Endothelial cell (in vitro differentiated cells): ENCODE measurements around the gene FBXL19. TPM values are rescaled to one million over a fixed set of nuclear protein-coding genes. Genes with fewer than 3 reads are reported as not detected.

Experiments used
- DNase-seq: peaks from one replicate; pipeline ENCODE4 v3.0.0; 2021; ENCODE audit warnings: low spot score
- H3K27ac Mint-ChIP-seq: one replicate; pipeline ENCODE4 v1.8.0; 2021; ENCODE audit warnings: mixed read lengths, inconsistent platforms; ENCODE audit not compliant: unreplicated experiment
- H3K27me3 Mint-ChIP-seq: one replicate; pipeline ENCODE4 v1.8.0; 2021; ENCODE audit warnings: mild to moderate bottlenecking, moderate library complexity, mixed read lengths, inconsistent platforms; ENCODE audit not compliant: unreplicated experiment
- H3K36me3 Mint-ChIP-seq: one replicate; pipeline ENCODE4 v1.8.0; 2021; ENCODE audit warnings: mild to moderate bottlenecking, low read depth, mixed read lengths, inconsistent platforms; ENCODE audit not compliant: unreplicated experiment
- H3K4me1 Mint-ChIP-seq: one replicate; pipeline ENCODE4 v1.8.0; 2021; ENCODE audit warnings: mild to moderate bottlenecking, mixed read lengths, inconsistent platforms; ENCODE audit not compliant: unreplicated experiment
- H3K4me3 Mint-ChIP-seq: one replicate; pipeline ENCODE4 v1.8.0; 2021; ENCODE audit warnings: mild to moderate bottlenecking, mixed read lengths, inconsistent platforms; ENCODE audit not compliant: unreplicated experiment
- H3K9me3 Mint-ChIP-seq: one replicate; pipeline ENCODE4 v1.8.0; 2021; ENCODE audit warnings: mixed read lengths, inconsistent platforms; ENCODE audit not compliant: unreplicated experiment
- total RNA-seq: library from RNA; stranded (reverse); fragmentation: NEBNext Ultra II Directional; extraction: Animal tissue kit (Norgen Biotek cat#: 25700); gene quantifications from one replicate; pipeline ENCODE4 v1.2.1, GENCODE V29; 2021; ENCODE audit not compliant: unreplicated experiment
- TF ChIP-seq, protein P1 (sequence below): fragments of 200-600 bp; sonication (generic); IDR thresholded peaks from one replicate; pipeline ENCODE4 v1.5.0; 2021; ENCODE audit warnings: antibody characterized with exemption; ENCODE audit not compliant: unreplicated experiment

FBXL19 gene
- total RNA-seq, 1 donor from 2014 or later, result 117 TPM

DNA sequence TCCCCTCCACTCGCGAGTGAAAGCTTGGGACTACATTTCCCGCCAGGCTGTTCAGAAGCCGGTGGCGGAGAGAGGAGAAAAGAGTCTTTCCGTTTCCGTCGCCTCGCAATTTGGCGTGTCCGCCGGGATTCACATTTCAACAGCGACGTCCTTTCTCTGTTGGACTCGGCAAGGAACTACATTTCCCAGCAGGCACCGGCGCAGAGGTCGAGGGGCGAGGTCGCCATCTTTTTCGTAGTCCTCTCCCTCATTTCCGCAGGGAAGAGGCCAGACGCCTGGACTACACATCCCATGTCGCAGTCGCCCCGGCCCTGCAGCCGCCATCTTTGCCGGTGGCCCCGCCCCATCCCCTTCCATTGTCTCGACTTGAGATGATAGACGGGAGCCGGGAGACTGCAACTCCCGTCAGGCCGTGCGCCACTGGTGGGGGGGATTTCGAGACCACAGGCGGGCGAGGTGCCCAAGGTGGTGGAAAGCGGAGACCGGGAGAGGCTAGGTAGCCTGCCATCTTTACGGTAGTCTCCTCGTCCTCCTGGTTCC lies 882 bp upstream of the FBXL19 start:
- H3K36me3 Mint-ChIP-seq, result peaks cover 19% of the 10 kb centered on the region
- H3K4me1 Mint-ChIP-seq, result peaks cover 27% of the 10 kb centered on the region
- TF ChIP-seq, protein P1, sequence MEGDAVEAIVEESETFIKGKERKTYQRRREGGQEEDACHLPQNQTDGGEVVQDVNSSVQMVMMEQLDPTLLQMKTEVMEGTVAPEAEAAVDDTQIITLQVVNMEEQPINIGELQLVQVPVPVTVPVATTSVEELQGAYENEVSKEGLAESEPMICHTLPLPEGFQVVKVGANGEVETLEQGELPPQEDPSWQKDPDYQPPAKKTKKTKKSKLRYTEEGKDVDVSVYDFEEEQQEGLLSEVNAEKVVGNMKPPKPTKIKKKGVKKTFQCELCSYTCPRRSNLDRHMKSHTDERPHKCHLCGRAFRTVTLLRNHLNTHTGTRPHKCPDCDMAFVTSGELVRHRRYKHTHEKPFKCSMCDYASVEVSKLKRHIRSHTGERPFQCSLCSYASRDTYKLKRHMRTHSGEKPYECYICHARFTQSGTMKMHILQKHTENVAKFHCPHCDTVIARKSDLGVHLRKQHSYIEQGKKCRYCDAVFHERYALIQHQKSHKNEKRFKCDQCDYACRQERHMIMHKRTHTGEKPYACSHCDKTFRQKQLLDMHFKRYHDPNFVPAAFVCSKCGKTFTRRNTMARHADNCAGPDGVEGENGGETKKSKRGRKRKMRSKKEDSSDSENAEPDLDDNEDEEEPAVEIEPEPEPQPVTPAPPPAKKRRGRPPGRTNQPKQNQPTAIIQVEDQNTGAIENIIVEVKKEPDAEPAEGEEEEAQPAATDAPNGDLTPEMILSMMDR, result no peak
- H3K4me3 Mint-ChIP-seq, result peak overlapping the region; percentile 100
- DNase-seq, result peak; percentile 98
- no peaks in the 10 kb centered on the region for H3K9me3 Mint-ChIP-seq
- H3K27ac Mint-ChIP-seq, result peak overlapping the region; percentile 100
- peaks cover 16% of the 10 kb centered on the region for H3K27me3 Mint-ChIP-seq

DNA sequence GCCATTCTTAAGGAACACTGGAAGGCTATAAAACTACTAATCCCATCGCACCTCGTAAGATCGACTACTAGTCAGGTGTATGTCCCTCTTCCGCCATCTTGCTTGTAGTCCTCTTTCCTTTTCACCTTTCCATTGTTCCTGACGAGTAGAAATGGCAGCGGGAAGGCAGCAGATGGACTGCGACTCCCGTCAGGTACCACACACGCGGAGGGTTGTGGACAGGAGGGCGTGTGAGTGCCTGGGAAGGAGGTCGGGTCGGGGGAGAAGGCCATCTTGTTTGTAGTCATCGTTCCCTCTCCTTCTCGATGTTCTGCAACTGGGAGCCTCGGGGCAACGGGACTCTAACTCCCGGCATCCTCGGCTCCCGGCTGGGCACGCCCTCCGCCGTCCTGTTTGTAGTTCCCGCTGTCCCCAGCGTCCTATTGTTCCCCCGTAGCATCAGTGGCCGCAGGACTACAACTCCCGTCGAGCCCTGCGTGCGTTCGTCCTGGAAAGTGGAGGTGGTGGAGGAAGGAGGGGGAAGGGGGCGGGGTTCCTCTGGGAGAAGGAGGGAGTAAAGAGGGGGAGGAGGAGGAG lies 324 bp upstream of the FBXL19 start:
- peak overlapping the region; percentile 100 for H3K4me3 Mint-ChIP-seq
- H3K27me3 Mint-ChIP-seq, result peaks cover 16% of the 10 kb centered on the region
- H3K36me3 Mint-ChIP-seq, result peaks cover 19% of the 10 kb centered on the region
- H3K9me3 Mint-ChIP-seq, result no peaks in the 10 kb centered on the region
- peak overlapping the region; percentile 100 for H3K27ac Mint-ChIP-seq
- peaks cover 29% of the 10 kb centered on the region for H3K4me1 Mint-ChIP-seq
- peak; percentile 96 for DNase-seq
- TF ChIP-seq, protein P1, result no peak

DNA sequence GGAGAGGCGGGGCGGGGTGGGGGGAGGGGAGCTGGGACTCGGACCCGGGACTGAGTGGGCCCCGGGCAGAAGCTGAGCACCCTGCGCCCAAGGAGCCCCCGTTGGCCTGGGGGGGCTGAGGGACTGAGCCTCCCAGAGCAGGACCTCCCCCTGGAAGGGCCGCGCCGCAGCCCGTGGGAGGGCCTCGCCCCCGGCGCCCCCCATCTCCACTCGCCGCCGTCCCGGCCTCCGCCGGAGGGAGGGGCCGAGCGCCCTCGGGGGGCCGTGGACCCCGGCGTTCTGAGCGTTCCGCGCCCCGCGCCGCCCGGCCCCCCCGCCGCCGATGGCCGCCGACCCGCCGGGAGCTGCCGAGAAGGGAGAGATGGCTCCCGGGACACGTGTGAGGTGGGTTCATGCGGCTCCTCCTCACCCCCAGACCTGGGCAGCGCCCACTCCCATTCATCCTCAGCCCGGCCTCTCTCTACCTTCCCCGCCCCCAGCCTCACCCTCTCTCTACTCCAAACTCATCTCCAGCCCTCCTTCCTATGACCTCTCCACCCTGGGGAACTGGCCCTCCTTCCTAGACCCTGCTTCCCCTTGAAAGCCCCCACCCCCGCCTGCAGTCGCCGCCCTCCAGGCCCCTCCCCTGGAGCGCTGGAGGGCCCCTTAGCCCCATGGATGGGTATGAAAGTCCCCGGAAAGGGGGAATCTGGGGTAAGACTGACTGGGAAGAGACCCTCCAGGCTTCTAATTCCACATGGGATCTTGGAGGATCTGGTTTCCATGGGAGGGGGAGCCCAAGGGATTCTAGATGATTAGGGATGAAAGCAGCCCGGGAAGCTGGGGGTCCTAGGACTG lies 922 bp downstream of the FBXL19 start:
- peaks cover 19% of the 10 kb centered on the region for H3K36me3 Mint-ChIP-seq
- peaks cover 18% of the 10 kb centered on the region for H3K27me3 Mint-ChIP-seq
- DNase-seq, result peak; percentile 52
- H3K27ac Mint-ChIP-seq, result peak overlapping the region; percentile 32
- H3K4me1 Mint-ChIP-seq, result peaks cover 30% of the 10 kb centered on the region
- H3K9me3 Mint-ChIP-seq, result no peaks in the 10 kb centered on the region
- H3K4me3 Mint-ChIP-seq, result peak overlapping the region; percentile 88
- TF ChIP-seq, protein P1, result no peak

DNA sequence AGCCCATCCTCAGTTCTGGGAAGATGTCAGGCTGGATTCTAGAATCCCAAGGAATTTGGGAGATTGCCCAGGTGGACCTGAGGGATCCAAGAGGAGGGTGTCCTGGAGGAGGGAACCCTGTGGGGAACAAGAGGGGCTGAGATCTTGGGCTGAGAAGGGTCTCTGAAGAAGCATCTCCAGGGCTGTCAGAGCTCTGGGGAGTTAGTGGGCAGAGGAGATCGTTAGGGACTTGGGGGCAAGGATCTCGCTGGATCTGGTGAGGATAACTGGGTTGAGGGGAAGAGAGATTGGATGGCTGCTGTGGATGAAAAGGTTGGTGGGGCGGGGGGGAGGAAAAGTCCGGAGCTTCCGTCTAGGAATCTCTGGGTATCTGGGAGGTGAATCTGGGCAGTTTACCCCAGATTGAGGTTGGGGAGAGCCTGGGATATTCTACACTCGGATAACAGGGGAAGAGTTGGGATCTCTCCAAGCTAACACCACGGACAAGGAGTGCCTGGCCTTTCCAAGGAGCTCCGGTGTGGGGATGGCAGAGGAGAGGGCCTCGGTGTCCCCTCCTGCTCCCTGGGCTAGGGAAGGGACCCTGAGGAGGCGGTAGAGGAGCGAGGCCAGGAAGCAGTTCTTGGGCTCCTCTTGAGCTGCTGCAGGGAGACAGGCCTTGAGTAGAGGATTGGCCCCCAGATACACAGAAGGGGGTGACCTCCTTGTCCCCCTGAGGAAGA lies 1.7 kb downstream of the FBXL19 start:
- Mint-ChIP-seq H3K4me1 (peaks cover 30% of the 10 kb centered on the region), H3K9me3 (no peaks in the 10 kb centered on the region), H3K27me3 (peaks cover 18% of the 10 kb centered on the region), H3K36me3 (peaks cover 19% of the 10 kb centered on the region), H3K27ac (peak overlapping the region; percentile 32), H3K4me3 (peak overlapping the region; percentile 88)
- TF ChIP-seq, protein P1, result no peak
- DNase-seq, result no peak
